Endothelial cell of umbilical vein (primary cell): ENCODE data around the gene RPGRIP1L. TPM values are rescaled to one million over a fixed set of nuclear protein-coding genes. Genes with fewer than 3 reads are reported as not detected.

Experiments
- BruUV-seq: library from RNA; stranded (reverse); fragments of 400-500 nt; replicated peaks from 2 replicates; lab custom pipeline; 2021; lab: Mats Ljungman, UMichigan
- CTCF ChIA-PET: fragments of 300-600, 350-600 bp; sonication (Branson Sonifier 250); formaldehyde crosslinking; loops from one replicate; lab custom pipeline; 2021; ENCODE audit warnings: antibody characterized with exemption, inconsistent platforms; lab: Charles Lee
- POLR2A ChIA-PET: fragments of 300-600, 350-600 bp; sonication (Branson Sonifier 250); formaldehyde crosslinking; loops from one replicate; lab custom pipeline; 2021; ENCODE audit warnings: antibody characterized with exemption, inconsistent platforms; lab: Charles Lee
- DNase-seq: peaks from one replicate; pipeline ENCODE4 v3.0.0-alpha.2; 2011; ENCODE audit warnings: low read depth, low spot score
- FAIRE-seq: peaks from 2 replicates; lab custom pipeline; 2011; peaks lifted over from hg19 to GRCh38; lab: Jason Lieb, UNC
- H2AFZ ChIP-seq: 2 replicates; pipeline ENCODE4 v1.6.0; 2012; ENCODE audit warnings: low read depth, low read length, control low read depth, inconsistent platforms
- H3K27ac ChIP-seq: 2 replicates; pipeline ENCODE4 v1.5.1; 2011; ENCODE audit warnings: low read depth, mild to moderate bottlenecking, control low read depth, low read length, moderate library complexity; ENCODE audit not compliant: insufficient read depth
- H3K27me3 ChIP-seq, 2 experiments: 2 replicates each; pipeline versions ENCODE4 v1.6.0 to v1.6.1; 2011; ENCODE audit warnings: low read length in 2 of 2, mixed read lengths in 1 of 2; ENCODE audit not compliant: control insufficient read depth in 2 of 2, insufficient read depth in 2 of 2
- H3K36me3 ChIP-seq, 2 experiments: 2 replicates in 1 of 2; 3 replicates in 1 of 2; pipeline ENCODE4 v1.5.1; 2011; ENCODE audit warnings: low read length in 2 of 2, mild to moderate bottlenecking in 1 of 2, moderate library complexity in 1 of 2; ENCODE audit not compliant: control insufficient read depth in 2 of 2, insufficient read depth in 2 of 2; ENCODE audit errors: extremely low read depth in 1 of 2
- H3K4me1 ChIP-seq: 3 replicates; pipeline ENCODE4 v1.5.1; 2011; ENCODE audit warnings: mild to moderate bottlenecking, low read length; ENCODE audit not compliant: control insufficient read depth, insufficient read depth; ENCODE audit errors: extremely low read depth
- H3K4me2 ChIP-seq: 2 replicates; pipeline ENCODE4 v1.6.1; 2011; ENCODE audit warnings: low read length, control low read depth, mixed read lengths; ENCODE audit not compliant: insufficient read depth
- H3K4me3 ChIP-seq, 3 experiments: fragments of 200-600 bp in 1 of 3; sonication (generic), shearing (Covaris generic) in 1 of 3; replicated peaks in 1 of 3; 2 replicates each; pipeline ENCODE4 v1.5.1; 2011 to 2016; ENCODE audit warnings: control low read depth in 3 of 3, low read length in 3 of 3, mild to moderate bottlenecking in 2 of 3, inconsistent platforms in 1 of 3, low read depth in 1 of 3, moderate library complexity in 1 of 3; ENCODE audit not compliant: insufficient read depth in 1 of 3
- H3K79me2 ChIP-seq: 2 replicates; pipeline ENCODE4 v1.6.0; 2012; ENCODE audit warnings: low read length, inconsistent platforms; ENCODE audit not compliant: control insufficient read depth, insufficient read depth
- H3K9ac ChIP-seq: replicated peaks from 2 replicates; pipeline ENCODE3; 2011; ENCODE audit warnings: low read length, control low read depth; ENCODE audit not compliant: insufficient read depth; ENCODE audit errors: extremely low read depth
- H3K9me1 ChIP-seq: replicated peaks from 3 replicates; pipeline ENCODE4 v1.6.0; 2011; ENCODE audit warnings: mild to moderate bottlenecking, low read length; ENCODE audit not compliant: control insufficient read depth, insufficient read depth; ENCODE audit errors: extremely low read depth
- H3K9me3 ChIP-seq: replicated peaks from 2 replicates; pipeline ENCODE4 v1.5.1; 2012; ENCODE audit warnings: low read length, inconsistent platforms; ENCODE audit not compliant: control insufficient read depth, insufficient read depth
- H4K20me1 ChIP-seq: replicated peaks from 2 replicates; pipeline ENCODE3; 2011; ENCODE audit warnings: mild to moderate bottlenecking, low read length; ENCODE audit not compliant: control insufficient read depth, insufficient read depth; ENCODE audit errors: extremely low read depth
- EZH2 ChIP-seq: IDR thresholded peaks from 2 replicates; pipeline ENCODE4 v1.6.1; 2012; ENCODE audit warnings: borderline replicate concordance, low read depth, mild to moderate bottlenecking, moderate library complexity, low read length, inconsistent platforms; ENCODE audit not compliant: severe bottlenecking
- FOS ChIP-seq: IDR thresholded peaks from 2 replicates; pipeline ENCODE4 v1.6.1; 2011; ENCODE audit warnings: mild to moderate bottlenecking, low read length, moderate library complexity, borderline replicate concordance; ENCODE audit not compliant: insufficient read depth
- GATA2 ChIP-seq: IDR thresholded peaks from 2 replicates; pipeline ENCODE4 v1.7.0; 2011; ENCODE audit warnings: low read depth, mild to moderate bottlenecking, moderate library complexity, mixed read lengths, low read length; ENCODE audit not compliant: insufficient read length, insufficient read depth
- JUN ChIP-seq: IDR thresholded peaks from 2 replicates; pipeline ENCODE4 v1.6.1; 2011; ENCODE audit warnings: borderline replicate concordance, low read depth; ENCODE audit not compliant: insufficient read length, insufficient read depth
- MYC ChIP-seq: IDR thresholded peaks from one replicate; pipeline ENCODE4 v1.6.1; 2011; ENCODE audit warnings: mild to moderate bottlenecking, low read depth, low read length
- POLR2A ChIP-seq: IDR thresholded peaks from 2 replicates; pipeline ENCODE4 v1.6.1; 2012; ENCODE audit warnings: low read depth, mild to moderate bottlenecking, control low read depth, low read length
- POLR2AphosphoS5 ChIP-seq: IDR thresholded peaks from 2 replicates; pipeline ENCODE4 v1.6.1; 2012; ENCODE audit warnings: low read depth, mild to moderate bottlenecking, control low read depth, low read length, moderate library complexity; ENCODE audit not compliant: insufficient read depth
- dilution Hi-C: fragments of 300-500 bp; cut with MboI; formaldehyde crosslinking; loops from one replicate; pipeline ENCODE4 v1.15.0; 2019; ENCODE audit warnings: low sequenced_read_pairs; ENCODE audit not compliant: extremely low pct_ligation_motif_present
- intact Hi-C: fragments of 100-400 bp; cut with micrococcal nuclease; formaldehyde crosslinking; loops from one replicate; pipeline ENCODE4 v1.10.0; 2022
- polyA plus RNA-seq, 4 experiments: library from polyadenylated mRNA; depleted of rRNA in 3 of 4; stranded (reverse) in 3 of 4; unstranded in 1 of 4; fragments of >200 nt; gene quantifications; 2 replicates each; pipeline versions ENCODE4 v1.2.1 to v1.2.3, GENCODE V29; 2011 to 2012; ENCODE audit warnings: missing spikeins in 1 of 4
- total RNA-seq: library from RNA; stranded (reverse); gene quantifications from 2 replicates; pipeline ENCODE4 v1.2.3, GENCODE V29; 2021
- TF ChIP-seq, protein P1 (sequence below): IDR thresholded peaks from 2 replicates; pipeline ENCODE4 v1.6.1; 2011; ENCODE audit not compliant: insufficient read depth, insufficient read length
- TF ChIP-seq, protein P2 (sequence below), 2 donors: IDR thresholded peaks; 1 replicate in 1 of 2; 2 replicates in 1 of 2; pipeline ENCODE4 v1.5.1; 2011; ENCODE audit warnings: low read length in 2 of 2, mild to moderate bottlenecking in 2 of 2, moderate library complexity in 2 of 2, control low read depth in 1 of 2, inconsistent platforms in 1 of 2, low read depth in 1 of 2; ENCODE audit not compliant: insufficient read depth in 1 of 2; ENCODE audit errors: extremely low read depth in 1 of 2

Gene RPGRIP1L
- total and polyA plus RNA-seq, 2 donors (not counting 3 experiments of a cell fraction or from before 2014, with no cell fraction given), result 3.2 to 13.2 TPM

DNA sequence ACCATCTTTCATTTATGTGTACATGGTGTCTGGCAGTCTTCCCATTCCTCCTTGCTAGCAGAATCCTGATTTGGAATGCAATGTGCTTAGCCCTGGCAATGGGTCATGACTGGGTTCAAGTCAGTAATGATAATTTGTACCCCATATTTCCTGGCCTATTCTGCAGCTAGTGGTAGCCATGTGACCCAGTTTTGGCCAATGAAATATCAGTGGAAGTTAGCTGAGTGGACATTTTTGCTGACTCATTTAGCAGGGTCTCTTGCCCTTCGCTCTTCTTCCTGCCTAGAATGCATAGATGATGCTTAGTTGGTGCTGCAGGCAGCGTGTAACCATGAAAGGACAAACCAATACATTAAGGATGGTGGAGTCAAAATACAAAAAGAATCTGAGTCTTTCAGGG, 121.9 kb downstream of the RPGRIP1L start:
- no TSS peak for BruUV-seq
- FAIRE-seq (no peak), DNase-seq (no peak)
- Histone ChIP-seq H3K4me3 (no peak overlapping the region), H3K4me2 (no peak overlapping the region), H3K27ac (no peak overlapping the region), H3K9me1 (no peaks in the 10 kb centered on the region), H3K79me2 (no peaks in the 10 kb centered on the region), H3K4me1 (no peaks in the 10 kb centered on the region), H3K27me3 (peaks cover 0 to 3% of the 10 kb centered on the region in 2 experiments), H3K9ac (no peak overlapping the region), H4K20me1 (no peaks in the 10 kb centered on the region), H2AFZ (no peak overlapping the region), H3K9me3 (no peaks in the 10 kb centered on the region), H3K36me3 (no peaks in the 10 kb centered on the region)
- intact Hi-C loops, result no loop called here
- dilution Hi-C loops, result no loop called here
- ChIA-PET POLR2A (no interaction called here), CTCF (no interaction called here)
- TF ChIP-seq JUN, result no peak
- TF ChIP-seq GATA2, result no peak
- TF ChIP-seq POLR2AphosphoS5, result no peak
- no peak for TF ChIP-seq EZH2
- TF ChIP-seq, protein P1, sequence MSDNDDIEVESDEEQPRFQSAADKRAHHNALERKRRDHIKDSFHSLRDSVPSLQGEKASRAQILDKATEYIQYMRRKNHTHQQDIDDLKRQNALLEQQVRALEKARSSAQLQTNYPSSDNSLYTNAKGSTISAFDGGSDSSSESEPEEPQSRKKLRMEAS, result no peak
- no peak for TF ChIP-seq MYC

DNA sequence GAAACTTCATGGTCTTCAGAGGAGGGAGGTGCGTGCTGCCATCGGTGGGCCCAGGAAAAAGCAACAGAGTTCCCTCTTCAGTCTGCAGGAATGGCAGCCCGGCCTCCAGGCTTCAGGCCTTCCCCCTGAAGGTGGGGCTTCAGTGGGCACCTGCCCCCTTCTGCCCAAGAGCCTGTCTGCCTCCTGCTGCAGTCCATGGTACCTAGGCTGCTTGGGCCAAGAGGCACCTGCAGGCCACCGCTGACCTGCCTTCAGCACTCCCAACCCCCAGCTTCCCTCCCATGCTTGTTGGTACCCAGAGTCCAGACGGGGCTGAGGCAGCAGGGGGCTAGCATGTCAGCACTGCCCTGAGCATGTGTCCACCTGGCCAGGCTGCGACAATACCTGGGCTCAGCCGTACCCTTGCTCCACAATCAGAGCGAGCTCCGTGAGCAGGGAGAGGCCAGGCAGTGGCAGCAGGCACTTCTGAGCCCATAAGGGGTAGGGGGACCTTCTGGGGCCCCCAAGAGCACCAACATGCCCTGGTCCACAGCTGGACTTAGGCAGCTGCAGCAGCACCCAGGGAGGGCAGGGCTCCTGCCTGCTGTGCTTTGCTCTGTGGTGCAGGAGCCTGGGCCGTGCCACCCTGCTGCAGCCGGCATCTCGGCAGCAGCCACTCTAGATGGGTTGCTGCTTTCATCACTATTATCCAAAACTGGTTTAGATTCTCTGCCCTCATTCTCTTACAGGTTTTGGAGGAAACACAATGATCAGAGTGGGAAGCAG, 123.4 kb downstream of the RPGRIP1L start:
- Histone ChIP-seq H3K9ac (no peak overlapping the region), H3K27ac (no peak overlapping the region), H3K4me1 (no peaks in the 10 kb centered on the region), H4K20me1 (no peaks in the 10 kb centered on the region), H3K4me3 (no peak overlapping the region), H2AFZ (no peak overlapping the region), H3K4me2 (no peak overlapping the region), H3K36me3 (no peaks in the 10 kb centered on the region), H3K79me2 (no peaks in the 10 kb centered on the region), H3K27me3 (peaks cover 0 to 3% of the 10 kb centered on the region in 2 experiments), H3K9me3 (no peaks in the 10 kb centered on the region), H3K9me1 (no peaks in the 10 kb centered on the region)
- FAIRE-seq, result no peak
- dilution Hi-C loops (no loop called here), intact Hi-C loops (no loop called here)
- BruUV-seq, result no TSS peak
- DNase-seq, result no peak
- ChIA-PET CTCF (no interaction called here), POLR2A (interaction anchor here (0.6 kb wide), 1 partner anchor 235 kb away, joined by 3 read pairs; no protein-coding TSS in a partner anchor)
- TF ChIP-seq, protein P2, sequence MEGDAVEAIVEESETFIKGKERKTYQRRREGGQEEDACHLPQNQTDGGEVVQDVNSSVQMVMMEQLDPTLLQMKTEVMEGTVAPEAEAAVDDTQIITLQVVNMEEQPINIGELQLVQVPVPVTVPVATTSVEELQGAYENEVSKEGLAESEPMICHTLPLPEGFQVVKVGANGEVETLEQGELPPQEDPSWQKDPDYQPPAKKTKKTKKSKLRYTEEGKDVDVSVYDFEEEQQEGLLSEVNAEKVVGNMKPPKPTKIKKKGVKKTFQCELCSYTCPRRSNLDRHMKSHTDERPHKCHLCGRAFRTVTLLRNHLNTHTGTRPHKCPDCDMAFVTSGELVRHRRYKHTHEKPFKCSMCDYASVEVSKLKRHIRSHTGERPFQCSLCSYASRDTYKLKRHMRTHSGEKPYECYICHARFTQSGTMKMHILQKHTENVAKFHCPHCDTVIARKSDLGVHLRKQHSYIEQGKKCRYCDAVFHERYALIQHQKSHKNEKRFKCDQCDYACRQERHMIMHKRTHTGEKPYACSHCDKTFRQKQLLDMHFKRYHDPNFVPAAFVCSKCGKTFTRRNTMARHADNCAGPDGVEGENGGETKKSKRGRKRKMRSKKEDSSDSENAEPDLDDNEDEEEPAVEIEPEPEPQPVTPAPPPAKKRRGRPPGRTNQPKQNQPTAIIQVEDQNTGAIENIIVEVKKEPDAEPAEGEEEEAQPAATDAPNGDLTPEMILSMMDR (IDR thresholded peaks at IDR 0.05; ENCODE audit: extremely low read depth in 1 of 2, insufficient read depth in 1 of 2, low read depth in 1 of 2, low read length in 2 of 2), result no peak
- no peak for TF ChIP-seq POLR2A
- TF ChIP-seq, protein P1, result no peak
- no peak for TF ChIP-seq MYC
- no peak for TF ChIP-seq GATA2
- no peak for TF ChIP-seq EZH2
- no peak for TF ChIP-seq FOS
- TF ChIP-seq POLR2AphosphoS5, result no peak
- no peak for TF ChIP-seq JUN
